Testis (tissue), 2 donors: ENCODE measurements around the gene IPO11.

Source experiments
- POLR2A ChIP-seq: fragments of 450-650 bp; IDR thresholded peaks from one replicate; pipeline ENCODE4 v1.6.1; 2017; ENCODE audit warnings: antibody characterized with exemption, mild to moderate bottlenecking, moderate library complexity
- TF ChIP-seq, protein P1 (sequence below), 3 experiments: fragments of 450-650 bp in 2 of 3; fragments of 200-600 bp in 1 of 3; sonication (generic) in 1 of 3; IDR thresholded peaks; one replicate each; pipeline ENCODE4 v1.5.1; 2016 to 2019; ENCODE audit warnings: antibody characterized with exemption in 3 of 3, mild to moderate bottlenecking in 2 of 3, moderate library complexity in 1 of 3

DNA sequence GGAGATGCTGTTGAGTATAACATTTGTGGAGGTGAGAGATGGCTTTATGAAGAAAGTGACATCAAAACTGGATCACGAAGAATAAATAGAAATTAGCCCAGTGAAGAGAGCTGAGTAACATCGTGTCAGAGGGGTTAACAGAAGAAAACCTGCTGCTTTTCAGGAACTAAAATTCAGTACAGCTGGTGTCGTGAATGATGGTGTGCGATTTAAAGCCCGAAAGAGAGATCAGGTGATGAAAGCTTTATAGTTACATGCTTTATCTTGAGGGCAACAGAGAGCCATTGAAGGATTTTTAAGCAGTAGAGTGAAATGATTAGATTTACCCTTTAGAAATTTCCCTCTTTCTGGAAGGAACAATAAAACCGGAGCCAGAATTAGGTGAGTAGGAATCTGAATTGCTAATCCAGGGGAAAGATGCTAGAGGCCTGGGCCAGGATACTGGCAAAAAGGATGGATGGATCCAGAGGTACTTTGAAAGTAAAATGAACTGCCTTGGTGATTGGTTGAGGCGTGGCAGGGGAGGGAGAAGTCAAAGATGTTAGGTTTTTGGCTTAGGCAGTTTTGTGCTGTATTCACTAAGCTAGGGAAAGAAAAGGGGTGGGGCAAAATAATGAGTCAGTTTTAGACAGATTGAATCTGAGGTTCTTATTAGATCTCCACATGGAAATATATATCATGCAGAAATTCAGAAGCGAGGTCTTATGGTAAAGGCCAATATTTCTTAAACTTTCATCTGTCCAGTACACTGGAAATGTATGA lies 169.5 kb downstream of the IPO11 start:
- TF ChIP-seq, protein P1, sequence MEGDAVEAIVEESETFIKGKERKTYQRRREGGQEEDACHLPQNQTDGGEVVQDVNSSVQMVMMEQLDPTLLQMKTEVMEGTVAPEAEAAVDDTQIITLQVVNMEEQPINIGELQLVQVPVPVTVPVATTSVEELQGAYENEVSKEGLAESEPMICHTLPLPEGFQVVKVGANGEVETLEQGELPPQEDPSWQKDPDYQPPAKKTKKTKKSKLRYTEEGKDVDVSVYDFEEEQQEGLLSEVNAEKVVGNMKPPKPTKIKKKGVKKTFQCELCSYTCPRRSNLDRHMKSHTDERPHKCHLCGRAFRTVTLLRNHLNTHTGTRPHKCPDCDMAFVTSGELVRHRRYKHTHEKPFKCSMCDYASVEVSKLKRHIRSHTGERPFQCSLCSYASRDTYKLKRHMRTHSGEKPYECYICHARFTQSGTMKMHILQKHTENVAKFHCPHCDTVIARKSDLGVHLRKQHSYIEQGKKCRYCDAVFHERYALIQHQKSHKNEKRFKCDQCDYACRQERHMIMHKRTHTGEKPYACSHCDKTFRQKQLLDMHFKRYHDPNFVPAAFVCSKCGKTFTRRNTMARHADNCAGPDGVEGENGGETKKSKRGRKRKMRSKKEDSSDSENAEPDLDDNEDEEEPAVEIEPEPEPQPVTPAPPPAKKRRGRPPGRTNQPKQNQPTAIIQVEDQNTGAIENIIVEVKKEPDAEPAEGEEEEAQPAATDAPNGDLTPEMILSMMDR (IDR thresholded peaks at IDR 0.05): no peak
- no peak for TF ChIP-seq POLR2A
